ENCODE results near the gene SLC9A9.

Gene SLC9A9

GRCh38 chr3:143619231-143619630 is 229.0 kb downstream of the SLC9A9 start:
- DNase-seq (ENCODE audit: extremely low read depth, low read depth) = no peak
- no peak overlapping the region for H3K4me3 ChIP-seq (replicated peaks; ENCODE audit: low read depth, low read length)
- TF ChIP-seq, protein P1, sequence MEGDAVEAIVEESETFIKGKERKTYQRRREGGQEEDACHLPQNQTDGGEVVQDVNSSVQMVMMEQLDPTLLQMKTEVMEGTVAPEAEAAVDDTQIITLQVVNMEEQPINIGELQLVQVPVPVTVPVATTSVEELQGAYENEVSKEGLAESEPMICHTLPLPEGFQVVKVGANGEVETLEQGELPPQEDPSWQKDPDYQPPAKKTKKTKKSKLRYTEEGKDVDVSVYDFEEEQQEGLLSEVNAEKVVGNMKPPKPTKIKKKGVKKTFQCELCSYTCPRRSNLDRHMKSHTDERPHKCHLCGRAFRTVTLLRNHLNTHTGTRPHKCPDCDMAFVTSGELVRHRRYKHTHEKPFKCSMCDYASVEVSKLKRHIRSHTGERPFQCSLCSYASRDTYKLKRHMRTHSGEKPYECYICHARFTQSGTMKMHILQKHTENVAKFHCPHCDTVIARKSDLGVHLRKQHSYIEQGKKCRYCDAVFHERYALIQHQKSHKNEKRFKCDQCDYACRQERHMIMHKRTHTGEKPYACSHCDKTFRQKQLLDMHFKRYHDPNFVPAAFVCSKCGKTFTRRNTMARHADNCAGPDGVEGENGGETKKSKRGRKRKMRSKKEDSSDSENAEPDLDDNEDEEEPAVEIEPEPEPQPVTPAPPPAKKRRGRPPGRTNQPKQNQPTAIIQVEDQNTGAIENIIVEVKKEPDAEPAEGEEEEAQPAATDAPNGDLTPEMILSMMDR (IDR thresholded peaks at IDR 0.05; ENCODE audit: low read depth, low read length, missing control alignments) = no peak

DNA sequence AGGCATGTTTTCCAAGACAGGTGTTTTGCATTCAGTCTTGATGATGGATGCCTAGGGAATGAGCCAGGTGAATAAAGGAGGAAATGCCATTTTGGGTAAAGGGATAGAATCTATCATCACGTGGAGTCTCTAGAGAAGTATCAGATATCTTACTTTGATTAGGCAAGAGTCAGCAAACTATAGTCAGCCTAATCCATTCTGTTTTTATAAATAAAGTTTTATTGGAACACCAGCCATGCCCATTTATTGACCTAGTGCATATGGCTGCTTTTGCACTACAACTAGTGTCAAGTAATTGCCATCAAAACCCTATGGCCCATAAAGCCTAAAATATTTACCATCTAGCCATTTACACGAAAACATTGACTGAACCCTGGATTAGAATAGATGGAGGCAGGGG is 231.2 kb downstream of the SLC9A9 start:
- no peak overlapping the region for H3K4me3 ChIP-seq (replicated peaks; ENCODE audit: low read depth, low read length)
- TF ChIP-seq, protein P1 (IDR thresholded peaks at IDR 0.05; ENCODE audit: low read depth, low read length, missing control alignments) = no peak
- no peak for DNase-seq (ENCODE audit: extremely low read depth, low read depth)

DNA sequence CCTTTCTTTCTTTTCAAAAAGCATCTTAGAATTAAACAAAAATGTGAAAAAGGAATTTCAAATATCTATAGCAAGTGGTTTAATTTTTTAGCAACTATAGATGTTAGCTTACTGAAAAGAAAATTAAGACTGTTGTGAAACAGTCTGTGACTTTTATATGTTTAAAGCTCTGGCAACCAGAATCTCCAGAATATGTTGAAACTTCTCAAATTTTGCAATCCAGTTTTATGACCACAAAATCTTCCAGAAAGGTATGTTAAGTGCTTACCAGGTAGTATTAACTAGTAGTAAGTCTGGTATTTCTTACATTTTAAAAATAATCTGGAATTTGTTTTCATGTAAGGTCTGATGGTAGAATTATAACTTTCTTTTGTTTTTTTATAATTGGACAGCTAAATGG is 235.0 kb downstream of the SLC9A9 start:
- DNase-seq (ENCODE audit: extremely low read depth, low read depth) = no peak
- H3K4me3 ChIP-seq (replicated peaks; ENCODE audit: low read depth, low read length) = no peak overlapping the region

DNA sequence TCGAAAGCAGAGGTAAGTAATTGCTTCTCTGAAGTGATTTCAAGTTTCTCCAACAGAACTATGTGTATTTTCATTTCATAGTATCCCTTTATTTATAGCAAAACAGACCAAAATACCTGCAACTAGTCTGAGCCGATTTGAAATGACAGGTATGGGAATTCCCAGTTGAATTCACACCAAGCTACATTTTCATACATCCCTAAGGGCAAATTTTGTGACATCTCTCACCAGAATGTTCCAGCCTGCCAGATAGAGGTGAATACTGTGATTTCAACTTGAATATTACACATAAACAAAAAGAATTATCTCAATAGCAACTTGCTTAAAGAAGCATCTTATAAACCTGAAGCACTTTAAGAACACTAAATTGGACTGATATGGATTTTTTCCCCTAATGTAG is 235.7 kb downstream of the SLC9A9 start:
- DNase-seq (ENCODE audit: extremely low read depth, low read depth) = no peak
- H3K4me3 ChIP-seq (replicated peaks; ENCODE audit: low read depth, low read length) = no peak overlapping the region
- TF ChIP-seq, protein P1 (IDR thresholded peaks at IDR 0.05; ENCODE audit: low read depth, low read length, missing control alignments) = no peak

More for the DNA sequence above, 235.0 kb downstream of the SLC9A9 start:
- TF ChIP-seq, protein P1 (IDR thresholded peaks at IDR 0.05; ENCODE audit: low read depth, low read length, missing control alignments) = no peak

DNA sequence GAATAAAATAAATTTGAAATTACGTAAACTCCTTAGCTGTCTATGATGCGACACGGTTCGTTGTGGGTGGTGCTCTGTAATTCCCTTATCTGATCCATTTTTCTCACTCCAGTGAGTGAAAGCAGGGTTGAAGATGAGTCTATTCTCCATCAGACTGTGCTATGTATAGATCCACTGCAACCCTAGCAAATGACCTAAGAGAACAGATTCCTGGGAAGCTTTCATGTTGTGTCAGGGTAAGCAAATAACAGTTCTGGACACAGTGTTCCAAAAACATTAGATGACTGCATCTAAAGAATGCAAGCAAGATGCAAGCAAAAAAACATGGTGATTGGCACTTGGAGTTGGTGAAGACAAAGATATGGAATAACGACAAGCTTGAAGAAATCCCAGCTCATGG is 239.3 kb downstream of the SLC9A9 start:
- DNase-seq (ENCODE audit: extremely low read depth, low read depth) = no peak
- H3K4me3 ChIP-seq (replicated peaks; ENCODE audit: low read depth, low read length) = no peak overlapping the region
- TF ChIP-seq, protein P1 (IDR thresholded peaks at IDR 0.05; ENCODE audit: low read depth, low read length, missing control alignments) = no peak

DNA sequence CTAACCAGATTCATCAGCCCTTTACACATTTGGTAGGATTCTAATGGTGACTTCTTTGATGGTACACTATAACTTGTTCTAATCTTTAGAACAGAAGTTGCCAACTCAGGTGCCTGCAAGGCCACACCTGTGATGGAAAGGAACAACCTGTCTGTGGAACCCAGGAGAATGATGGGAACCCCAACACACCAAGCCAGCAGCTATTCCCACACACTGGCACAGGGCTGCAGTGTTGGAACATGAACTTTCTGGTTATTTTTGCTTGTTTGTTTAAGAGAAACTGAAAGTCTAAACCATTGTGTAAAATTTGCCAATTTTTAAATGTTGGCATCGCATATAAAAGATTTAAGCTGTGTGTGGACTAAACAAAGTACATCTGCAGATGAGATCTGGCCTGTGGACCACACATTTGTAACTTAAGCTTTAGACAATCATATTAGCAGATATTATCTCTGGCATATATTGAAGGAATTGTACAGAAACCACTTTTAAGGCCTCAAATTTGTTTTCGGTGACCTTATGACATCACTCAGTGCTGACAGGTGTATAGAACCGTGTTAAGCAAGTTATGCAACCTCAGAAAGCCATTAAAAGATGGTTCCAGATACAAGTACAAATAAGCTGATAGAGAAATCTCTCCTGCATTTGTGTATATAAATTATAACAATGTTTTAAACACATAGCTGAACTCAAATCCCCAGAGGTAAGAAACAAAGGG is 242.9 kb downstream of the SLC9A9 start:
- no peak for DNase-seq (ENCODE audit: extremely low read depth, low read depth)
- no peak overlapping the region for H3K4me3 ChIP-seq (replicated peaks; ENCODE audit: low read depth, low read length)
- TF ChIP-seq, protein P1 (IDR thresholded peaks at IDR 0.05; ENCODE audit: low read depth, low read length, missing control alignments) = no peak

Data from HFF-Myc (cell line).